IPS-18c (cell line): ENCODE data around the gene DMD.
"Not testable (repeated sequence)": the region's sequence is repeated elsewhere in the genome, so short reads cannot be mapped to it uniquely, and the experiment has no call there.

Experiments used
- H3K4me3 ChIP-seq: 2 replicates; pipeline ENCODE4 v1.7.0; 2013; ENCODE audit warnings: low read depth, mild to moderate bottlenecking, low read length, moderate library complexity; ENCODE audit not compliant: insufficient read depth
- H3K9me3 ChIP-seq: one replicate; pipeline ENCODE4 v1.6.1; 2013; ENCODE audit warnings: mild to moderate bottlenecking, low read length, moderate library complexity; ENCODE audit not compliant: control insufficient read depth, insufficient read depth

DMD gene

GRCh38 chrX:33211356-33212260 lies at the start of gene DMD:
Gene DMD, minus strand, starts transcription at chrX:33211549. Its CDS starts 237 bp downstream, at chrX:33211312.
- H3K9me3 ChIP-seq, result no peaks in the 10 kb centered on the region
- no peak within 1 kb of the TSS for H3K4me3 ChIP-seq

- Histone ChIP-seq H3K4me3 (no peak overlapping the region), H3K9me3 (no peaks in the 10 kb centered on the region)
Observed at GRCh38 chrX:33252306-33252825, 41.0 kb upstream of the DMD start.

GRCh38 chrX:33218819-33219218 lies 7.5 kb upstream of the DMD start:
- H3K9me3 ChIP-seq, result no peaks in the 10 kb centered on the region
- no peak overlapping the region for H3K4me3 ChIP-seq

GRCh38 chrX:33210156-33210555 lies 1.2 kb downstream of the DMD start:
- Histone ChIP-seq H3K4me3 (no peak overlapping the region), H3K9me3 (no peaks in the 10 kb centered on the region)

- Histone ChIP-seq H3K9me3 (no peaks in the 10 kb centered on the region), H3K4me3 (no peak overlapping the region)
Observed at GRCh38 chrX:33207056-33207455, 4.3 kb downstream of the DMD start.

GRCh38 chrX:33205321-33205720 lies 6.0 kb downstream of the DMD start:
- Histone ChIP-seq H3K9me3 (no peaks in the 10 kb centered on the region), H3K4me3 (no peak overlapping the region)

- H3K4me3 ChIP-seq, result no peak overlapping the region
- H3K9me3 ChIP-seq, result no peaks in the 10 kb centered on the region
Observed at GRCh38 chrX:33204889-33205288, 6.5 kb downstream of the DMD start.

GRCh38 chrX:33198561-33199279 lies 12.6 kb downstream of the DMD start:
- no peaks in the 10 kb centered on the region for H3K9me3 ChIP-seq
- H3K4me3 ChIP-seq, result no peak overlapping the region

GRCh38 chrX:33195698-33196097 lies 15.7 kb downstream of the DMD start:
- Histone ChIP-seq H3K4me3 (no peak overlapping the region), H3K9me3 (no peaks in the 10 kb centered on the region)

GRCh38 chrX:33194876-33195433 lies 16.4 kb downstream of the DMD start:
- H3K4me3 ChIP-seq, result no peak overlapping the region
- H3K9me3 ChIP-seq, result no peaks in the 10 kb centered on the region

- H3K9me3 ChIP-seq, result no peaks in the 10 kb centered on the region
- H3K4me3 ChIP-seq, result no peak overlapping the region
Observed at GRCh38 chrX:33194289-33194688, 17.1 kb downstream of the DMD start.

GRCh38 chrX:33190016-33190415 lies 21.3 kb downstream of the DMD start:
- Histone ChIP-seq H3K4me3 (no peak overlapping the region), H3K9me3 (no peaks in the 10 kb centered on the region)

- no peak overlapping the region for H3K4me3 ChIP-seq
- H3K9me3 ChIP-seq, result no peaks in the 10 kb centered on the region
Observed at GRCh38 chrX:33188881-33189280, 22.5 kb downstream of the DMD start.

GRCh38 chrX:33188286-33188685 lies 23.1 kb downstream of the DMD start:
- H3K9me3 ChIP-seq, result no peaks in the 10 kb centered on the region
- H3K4me3 ChIP-seq, result no peak overlapping the region

- H3K4me3 ChIP-seq, H3K9me3 ChIP-seq: not testable (repeated sequence)
Observed at GRCh38 chrX:33184803-33185202, 26.5 kb downstream of the DMD start.

GRCh38 chrX:33183361-33183760 lies 28.0 kb downstream of the DMD start:
- H3K4me3 ChIP-seq, result no peak overlapping the region

GRCh38 chrX:33178690-33179089 lies 32.7 kb downstream of the DMD start:
- no peak overlapping the region for H3K4me3 ChIP-seq
- H3K9me3 ChIP-seq, result peaks cover 2% of the 10 kb centered on the region

More at GRCh38 chrX:33183361-33183760, 28.0 kb downstream of the DMD start:
- no peaks in the 10 kb centered on the region for H3K9me3 ChIP-seq

GRCh38 chrX:33178218-33178617 lies 33.1 kb downstream of the DMD start:
- Histone ChIP-seq H3K9me3 (peaks cover 2% of the 10 kb centered on the region), H3K4me3 (no peak overlapping the region)
